Uterus (tissue), 4 donors: ENCODE measurements around the gene EMC6. TPM values are rescaled to one million over a fixed set of nuclear protein-coding genes. Genes with fewer than 3 reads are reported as not detected.
A peak's percentile ranks its signal among the peaks of the same experiment; 100 is the strongest.

Experiments
- DNase-seq, 2 donors: peaks; one replicate each; pipeline ENCODE4 v3.0.0-alpha.2; 2019 to 2020
- H3K27ac ChIP-seq, 2 donors: fragments of 200-600 bp; sonication (generic); 1 replicate in 1 of 2; 2 replicates in 1 of 2; pipeline ENCODE4 v1.5.1; 2016 to 2018
- H3K27me3 ChIP-seq, 2 donors: fragments of 200-600 bp; sonication (generic); one replicate each; pipeline ENCODE4 v1.5.1; 2018 to 2019; ENCODE audit warnings: control low read depth in 1 of 2
- H3K36me3 ChIP-seq, 2 donors: fragments of 200-600 bp; sonication (generic); one replicate each; pipeline ENCODE4 v1.5.1; 2019; ENCODE audit warnings: control low read depth in 1 of 2
- H3K4me1 ChIP-seq, 2 donors: fragments of 200-600 bp; sonication (generic); one replicate each; pipeline ENCODE4 v1.5.1; 2018 to 2019; ENCODE audit warnings: control low read depth in 1 of 2
- H3K4me3 ChIP-seq, 2 donors: fragments of 200-600 bp; sonication (generic); 1 replicate in 1 of 2; 2 replicates in 1 of 2; pipeline ENCODE4 v1.5.1; 2018 to 2019; ENCODE audit warnings: mild to moderate bottlenecking in 1 of 2
- H3K9me3 ChIP-seq, 2 donors: fragments of 200-600 bp; sonication (generic); one replicate each; pipeline ENCODE4 v1.5.1; 2019; ENCODE audit warnings: control low read depth in 1 of 2
- POLR2A ChIP-seq, 2 donors: fragments of 450-650 bp; IDR thresholded peaks; one replicate each; pipeline ENCODE4 v1.6.1; 2016; ENCODE audit warnings: antibody characterized with exemption in 2 of 2, mild to moderate bottlenecking in 1 of 2, moderate library complexity in 1 of 2
- intact Hi-C: fragments of 100-400 bp; cut with DNase I; formaldehyde crosslinking; loops from one replicate; pipeline ENCODE4 v1.15.1; 2023; ENCODE audit warnings: low total_unique reads
- total RNA-seq, 4 donors: library from RNA; depleted of rRNA in 3 of 4; stranded (reverse); fragments of >200 nt in 3 of 4; gene quantifications; one replicate each; pipeline versions ENCODE4 v1.1.0 to v1.2.4, GENCODE V29; 2014 to 2023
- TF ChIP-seq, protein P1 (sequence below), 4 experiments: fragments of 200-600 bp in 2 of 4; fragments of 450-650 bp in 2 of 4; sonication (generic) in 2 of 4; IDR thresholded peaks; one replicate each; pipeline ENCODE4 v1.5.1; 2016 to 2019; ENCODE audit warnings: antibody characterized with exemption in 4 of 4, mild to moderate bottlenecking in 2 of 4, moderate library complexity in 1 of 4
- donor health status: DM: yes; HTN: yes; CAD: no.

The EMC6 gene
- total RNA-seq, 4 donors from 2014 or later: 7.1 to 34.7 (median 22.7) TPM

DNA sequence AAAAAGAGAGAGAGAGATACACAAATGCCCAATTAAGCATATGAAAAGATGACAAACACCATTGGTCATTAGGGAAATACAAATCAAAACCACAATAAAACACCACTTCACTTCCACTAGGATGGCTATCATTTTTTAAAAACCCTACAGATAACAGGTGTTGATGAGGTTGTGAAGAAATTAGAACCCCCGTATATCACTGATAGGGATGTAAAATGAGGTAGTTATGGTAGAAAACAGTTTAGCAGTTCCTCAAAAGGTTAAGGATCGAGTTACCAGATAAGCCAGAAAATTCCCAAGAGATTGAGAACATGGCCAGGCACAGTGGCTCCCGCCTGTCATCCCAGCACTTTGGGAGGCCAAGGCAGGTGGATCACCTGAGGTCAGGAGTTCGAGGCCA lies 24.5 kb downstream of the EMC6 start:
- no peak for TF ChIP-seq POLR2A (IDR thresholded peaks at IDR 0.05)
- Histone ChIP-seq H3K27ac (no peak overlapping the region), H3K36me3 (no peaks in the 10 kb centered on the region), H3K4me3 (no peak overlapping the region), H3K9me3 (peaks cover 0 to 7% of the 10 kb centered on the region in 2 donors), H3K4me1 (peaks cover 0 to 14% of the 10 kb centered on the region in 2 donors), H3K27me3 (peaks cover 0 to 16% of the 10 kb centered on the region in 2 donors)
- DNase-seq: no peak
- intact Hi-C loops: no loop called here

DNA sequence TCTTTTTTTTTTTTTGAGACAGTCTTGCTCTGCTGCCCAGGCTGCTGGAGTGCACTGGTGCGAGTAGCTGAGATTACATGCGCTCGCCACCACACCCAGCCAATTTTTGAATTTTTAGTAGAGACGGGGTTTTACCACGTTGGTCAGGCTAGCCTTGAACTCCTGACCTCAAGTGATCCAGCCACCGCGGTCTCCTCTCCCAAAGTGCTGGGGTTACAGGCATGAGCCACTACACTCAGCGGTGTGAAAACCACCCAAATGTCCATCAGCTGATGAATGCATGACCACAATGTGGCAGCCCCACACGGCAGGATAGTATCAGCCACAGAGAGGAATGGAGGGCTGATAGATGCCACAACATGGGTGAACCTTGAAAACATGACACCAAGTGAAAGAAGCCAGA lies 25.2 kb downstream of the EMC6 start:
- Histone ChIP-seq H3K9me3 (peaks cover 0 to 7% of the 10 kb centered on the region in 2 donors), H3K4me3 (no peak overlapping the region), H3K36me3 (no peaks in the 10 kb centered on the region), H3K27ac (no peak overlapping the region), H3K4me1 (peaks cover 0 to 14% of the 10 kb centered on the region in 2 donors), H3K27me3 (peaks cover 0 to 16% of the 10 kb centered on the region in 2 donors)
- TF ChIP-seq POLR2A (IDR thresholded peaks at IDR 0.05): no peak
- DNase-seq: no peak
- intact Hi-C loops: no loop called here

DNA sequence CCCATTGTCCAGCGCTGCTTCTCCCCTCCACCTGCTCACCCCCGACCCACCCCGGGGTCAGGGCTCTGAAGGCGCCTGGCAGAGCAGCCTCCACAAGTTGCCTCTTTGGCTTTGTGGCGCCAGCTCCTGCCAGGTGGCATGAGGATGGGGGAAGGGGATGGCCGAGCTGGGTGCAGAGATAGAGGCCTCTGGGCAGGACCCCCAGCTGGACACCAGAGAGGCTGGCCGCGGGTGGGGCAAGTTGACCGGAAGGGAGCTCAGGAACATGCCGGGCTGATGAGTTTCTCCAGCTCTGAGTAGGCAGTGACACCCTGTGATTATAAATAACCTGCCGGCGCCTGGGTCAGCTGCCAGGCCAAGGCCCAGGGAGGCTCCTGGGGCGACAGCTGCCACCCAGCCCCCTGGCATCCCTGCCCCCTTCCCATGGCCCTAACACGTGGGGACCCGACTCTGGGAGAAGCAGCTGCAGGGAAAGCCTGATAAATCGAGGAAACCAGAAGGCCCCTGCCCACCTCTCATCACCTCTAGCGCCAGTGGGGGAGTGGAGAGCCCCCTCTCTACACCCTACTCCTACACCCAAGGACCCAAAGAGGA lies 26.6 kb downstream of the EMC6 start:
- peak overlapping the region; percentile 20 to 28 for H3K4me3 ChIP-seq
- no peaks in the 10 kb centered on the region for H3K36me3 ChIP-seq
- TF ChIP-seq POLR2A (IDR thresholded peaks at IDR 0.05): no peak
- TF ChIP-seq, protein P1, sequence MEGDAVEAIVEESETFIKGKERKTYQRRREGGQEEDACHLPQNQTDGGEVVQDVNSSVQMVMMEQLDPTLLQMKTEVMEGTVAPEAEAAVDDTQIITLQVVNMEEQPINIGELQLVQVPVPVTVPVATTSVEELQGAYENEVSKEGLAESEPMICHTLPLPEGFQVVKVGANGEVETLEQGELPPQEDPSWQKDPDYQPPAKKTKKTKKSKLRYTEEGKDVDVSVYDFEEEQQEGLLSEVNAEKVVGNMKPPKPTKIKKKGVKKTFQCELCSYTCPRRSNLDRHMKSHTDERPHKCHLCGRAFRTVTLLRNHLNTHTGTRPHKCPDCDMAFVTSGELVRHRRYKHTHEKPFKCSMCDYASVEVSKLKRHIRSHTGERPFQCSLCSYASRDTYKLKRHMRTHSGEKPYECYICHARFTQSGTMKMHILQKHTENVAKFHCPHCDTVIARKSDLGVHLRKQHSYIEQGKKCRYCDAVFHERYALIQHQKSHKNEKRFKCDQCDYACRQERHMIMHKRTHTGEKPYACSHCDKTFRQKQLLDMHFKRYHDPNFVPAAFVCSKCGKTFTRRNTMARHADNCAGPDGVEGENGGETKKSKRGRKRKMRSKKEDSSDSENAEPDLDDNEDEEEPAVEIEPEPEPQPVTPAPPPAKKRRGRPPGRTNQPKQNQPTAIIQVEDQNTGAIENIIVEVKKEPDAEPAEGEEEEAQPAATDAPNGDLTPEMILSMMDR (IDR thresholded peaks at IDR 0.05): no peak
- peaks cover 0 to 16% of the 10 kb centered on the region in 2 donors for H3K27me3 ChIP-seq
- H3K27ac ChIP-seq: no peak overlapping the region
- H3K4me1 ChIP-seq: peaks cover 0 to 14% of the 10 kb centered on the region in 2 donors
- no peak for DNase-seq
- H3K9me3 ChIP-seq: peaks cover 0 to 7% of the 10 kb centered on the region in 2 donors
- intact Hi-C loops: no loop called here

DNA sequence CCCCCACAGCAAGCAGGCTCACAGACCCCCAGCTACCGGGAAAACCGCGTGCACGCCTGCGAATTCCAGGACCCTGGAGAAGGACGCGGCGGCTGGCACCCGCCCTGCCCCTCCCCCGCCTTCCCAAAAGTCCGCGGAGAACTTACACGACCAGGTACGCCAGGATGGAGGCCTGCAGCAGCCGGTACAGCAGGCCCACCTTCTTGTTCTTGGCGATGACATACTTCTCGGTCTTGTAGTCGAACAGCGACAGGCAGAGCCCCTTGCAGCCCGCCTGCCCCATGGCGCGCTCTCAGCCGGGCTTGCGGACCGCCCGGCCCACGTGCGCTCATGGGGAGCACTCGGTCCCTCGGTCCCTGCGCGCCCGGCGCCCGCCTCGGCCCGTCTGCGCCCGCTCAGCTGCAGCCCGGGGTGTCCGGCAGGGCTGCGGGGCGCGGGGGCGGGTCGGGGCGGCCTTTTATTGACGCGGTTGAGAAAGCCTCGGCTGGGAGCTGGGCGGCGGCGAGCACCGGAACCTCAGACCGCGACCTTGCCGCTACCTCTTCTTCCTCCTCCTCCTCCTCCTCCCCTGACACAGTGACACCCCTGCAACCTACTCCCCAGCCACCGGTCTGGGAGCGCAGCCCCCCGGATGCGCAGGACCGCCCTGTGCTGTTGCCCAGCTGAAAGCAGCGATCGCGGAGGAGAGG lies 27.3 kb downstream of the EMC6 start, which contains the start of gene P2RX5:
TSS of gene P2RX5 (minus strand) at position 433 of the 689 bp plus-strand sequence. CDS start at position 283, 150 bp downstream.
- DNase-seq: no peak
- H3K27me3 ChIP-seq: peaks cover 0 to 16% of the 10 kb centered on the region in 2 donors
- intact Hi-C loops: no loop called here

DNA sequence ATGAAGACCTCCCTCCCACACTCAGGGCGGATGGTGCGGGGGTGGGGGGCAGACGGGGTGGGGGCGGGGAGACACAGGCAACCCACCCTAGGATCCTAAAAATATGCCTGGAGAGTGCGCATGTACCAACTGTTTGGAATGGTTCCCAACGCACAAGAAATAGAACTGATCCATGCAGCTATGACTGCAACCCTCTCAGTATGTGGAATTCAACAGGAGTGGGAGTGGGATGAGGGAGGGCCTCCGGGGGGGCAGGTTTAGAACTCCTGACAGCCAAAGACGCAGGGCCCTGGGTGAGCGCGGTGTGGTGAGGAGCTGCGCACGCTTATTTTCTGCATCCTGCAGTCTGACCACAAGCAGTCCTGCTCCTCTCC lies 28.5 kb downstream of the EMC6 start:
- no peak for TF ChIP-seq POLR2A (IDR thresholded peaks at IDR 0.05)
- TF ChIP-seq, protein P1 (IDR thresholded peaks at IDR 0.05): no peak
- H3K9me3 ChIP-seq: peaks cover 0 to 7% of the 10 kb centered on the region in 2 donors
- H3K4me3 ChIP-seq: no peak overlapping the region
- peaks cover 0 to 16% of the 10 kb centered on the region in 2 donors for H3K27me3 ChIP-seq
- intact Hi-C loops: no loop called here
- no peaks in the 10 kb centered on the region for H3K36me3 ChIP-seq
- peaks cover 0 to 14% of the 10 kb centered on the region in 2 donors for H3K4me1 ChIP-seq
- no peak for DNase-seq
- H3K27ac ChIP-seq: no peak overlapping the region

More for the DNA sequence above, 27.3 kb downstream of the EMC6 start, which contains the start of gene P2RX5:
- H3K27ac ChIP-seq: no peak within 1 kb of the TSS
- TF ChIP-seq, protein P1 (IDR thresholded peaks at IDR 0.05): no peak
- no peak for TF ChIP-seq POLR2A (IDR thresholded peaks at IDR 0.05)
- peaks cover 0 to 7% of the 10 kb centered on the region in 2 donors for H3K9me3 ChIP-seq
- H3K4me3 ChIP-seq: peak within 1 kb of the TSS; percentile 20 to 28
- no peaks in the 10 kb centered on the region for H3K36me3 ChIP-seq
- H3K4me1 ChIP-seq: peaks cover 0 to 14% of the 10 kb centered on the region in 2 donors

DNA sequence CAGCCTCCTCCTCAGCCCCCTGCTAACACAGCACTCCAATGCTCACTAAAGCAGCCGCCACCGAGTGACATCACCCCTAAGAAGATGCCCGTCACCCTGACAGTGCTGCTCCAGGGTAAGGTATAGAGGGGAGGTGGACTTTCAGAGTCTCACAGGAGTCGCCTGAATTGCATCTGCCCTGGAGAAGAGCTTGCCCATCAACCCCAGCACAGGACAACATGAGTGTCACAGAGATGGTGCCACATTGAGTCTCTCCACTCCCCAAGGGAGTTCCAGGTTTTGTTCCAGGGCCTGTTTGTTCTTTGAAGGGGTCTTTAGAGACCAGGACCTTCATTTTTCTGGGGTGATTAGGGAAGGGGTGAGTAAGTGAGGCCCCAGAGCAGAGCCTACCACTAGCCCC lies 29.5 kb downstream of the EMC6 start:
- Histone ChIP-seq H3K27ac (no peak overlapping the region), H3K4me3 (no peak overlapping the region), H3K9me3 (peaks cover 0 to 7% of the 10 kb centered on the region in 2 donors), H3K27me3 (peaks cover 0 to 10% of the 10 kb centered on the region in 2 donors), H3K4me1 (peaks cover 0 to 14% of the 10 kb centered on the region in 2 donors), H3K36me3 (no peaks in the 10 kb centered on the region)
- no peak for TF ChIP-seq POLR2A (IDR thresholded peaks at IDR 0.05)
- TF ChIP-seq, protein P1 (IDR thresholded peaks at IDR 0.05): no peak
- DNase-seq: no peak
- intact Hi-C loops: no loop called here
